GM12801 (cell line): ENCODE results near the gene EGFL7.

Source experiments
- TF ChIP-seq, protein P1 (sequence below): IDR thresholded peaks from one replicate; pipeline ENCODE4 v1.5.1; 2011; ENCODE audit warnings: control low read depth; ENCODE audit not compliant: insufficient read length; ENCODE audit errors: extremely low read depth

Gene EGFL7

DNA sequence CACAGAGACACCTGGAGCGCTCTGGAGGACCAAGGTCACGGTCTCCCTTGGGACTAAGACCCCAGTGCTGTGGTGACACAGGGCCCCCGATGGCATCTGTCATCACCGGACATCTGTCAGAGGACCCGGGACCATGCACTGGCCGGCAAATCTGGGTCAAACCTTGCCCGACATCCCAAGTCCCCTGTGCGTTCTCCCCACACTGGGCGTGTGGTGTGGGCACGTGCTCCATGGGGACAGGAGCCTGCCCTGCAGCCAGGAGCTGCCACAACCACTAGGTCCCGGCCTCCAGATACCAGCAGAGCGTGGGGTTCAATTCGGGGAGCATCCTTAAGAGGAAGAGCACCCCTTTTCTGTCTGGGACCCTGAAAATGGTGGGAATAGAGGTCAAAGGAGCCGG lies 21.0 kb downstream of the EGFL7 start:
- TF ChIP-seq, protein P1, sequence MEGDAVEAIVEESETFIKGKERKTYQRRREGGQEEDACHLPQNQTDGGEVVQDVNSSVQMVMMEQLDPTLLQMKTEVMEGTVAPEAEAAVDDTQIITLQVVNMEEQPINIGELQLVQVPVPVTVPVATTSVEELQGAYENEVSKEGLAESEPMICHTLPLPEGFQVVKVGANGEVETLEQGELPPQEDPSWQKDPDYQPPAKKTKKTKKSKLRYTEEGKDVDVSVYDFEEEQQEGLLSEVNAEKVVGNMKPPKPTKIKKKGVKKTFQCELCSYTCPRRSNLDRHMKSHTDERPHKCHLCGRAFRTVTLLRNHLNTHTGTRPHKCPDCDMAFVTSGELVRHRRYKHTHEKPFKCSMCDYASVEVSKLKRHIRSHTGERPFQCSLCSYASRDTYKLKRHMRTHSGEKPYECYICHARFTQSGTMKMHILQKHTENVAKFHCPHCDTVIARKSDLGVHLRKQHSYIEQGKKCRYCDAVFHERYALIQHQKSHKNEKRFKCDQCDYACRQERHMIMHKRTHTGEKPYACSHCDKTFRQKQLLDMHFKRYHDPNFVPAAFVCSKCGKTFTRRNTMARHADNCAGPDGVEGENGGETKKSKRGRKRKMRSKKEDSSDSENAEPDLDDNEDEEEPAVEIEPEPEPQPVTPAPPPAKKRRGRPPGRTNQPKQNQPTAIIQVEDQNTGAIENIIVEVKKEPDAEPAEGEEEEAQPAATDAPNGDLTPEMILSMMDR, result no peak

DNA sequence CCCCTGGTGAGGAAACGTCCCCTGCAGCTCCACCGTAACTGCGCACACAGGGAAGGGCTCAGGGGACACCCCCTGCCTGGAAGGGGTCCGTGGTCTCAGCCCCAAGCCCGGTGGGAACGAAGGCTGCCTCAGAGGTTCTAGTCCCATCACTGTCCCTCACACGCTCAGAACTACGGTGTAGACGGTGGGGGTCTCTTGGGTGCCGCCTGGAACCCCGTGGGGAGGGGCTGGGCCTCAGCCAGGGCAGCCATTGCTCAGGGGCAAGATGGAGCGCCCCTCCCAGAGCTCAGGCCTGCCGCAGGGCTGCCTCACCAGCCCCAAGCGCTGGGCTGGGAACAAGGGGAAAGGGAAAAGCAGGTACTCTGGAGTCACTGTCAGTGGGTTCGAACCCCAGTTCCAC lies 21.6 kb downstream of the EGFL7 start:
- TF ChIP-seq, protein P1, result no peak

DNA sequence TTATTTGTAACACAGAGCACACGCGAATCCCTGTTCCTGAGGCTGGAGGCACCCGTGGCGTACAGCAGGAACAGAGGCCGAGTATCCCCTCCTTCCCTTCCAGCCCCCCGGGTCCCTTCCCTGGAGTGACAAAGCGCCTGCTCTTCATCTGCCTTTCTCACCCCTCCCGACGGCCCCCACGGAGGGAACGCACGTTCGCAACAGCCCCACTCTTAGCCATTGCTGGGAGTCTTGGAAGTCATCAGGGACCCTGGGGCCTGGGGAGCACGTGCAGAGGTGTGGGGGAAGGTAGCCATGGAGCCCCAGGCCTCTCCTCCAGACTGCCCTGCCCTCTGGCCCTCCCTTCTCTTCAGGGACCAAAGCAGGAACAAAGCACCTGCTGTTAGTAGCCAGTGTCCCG lies 22.1 kb downstream of the EGFL7 start:
- TF ChIP-seq, protein P1, result no peak

DNA sequence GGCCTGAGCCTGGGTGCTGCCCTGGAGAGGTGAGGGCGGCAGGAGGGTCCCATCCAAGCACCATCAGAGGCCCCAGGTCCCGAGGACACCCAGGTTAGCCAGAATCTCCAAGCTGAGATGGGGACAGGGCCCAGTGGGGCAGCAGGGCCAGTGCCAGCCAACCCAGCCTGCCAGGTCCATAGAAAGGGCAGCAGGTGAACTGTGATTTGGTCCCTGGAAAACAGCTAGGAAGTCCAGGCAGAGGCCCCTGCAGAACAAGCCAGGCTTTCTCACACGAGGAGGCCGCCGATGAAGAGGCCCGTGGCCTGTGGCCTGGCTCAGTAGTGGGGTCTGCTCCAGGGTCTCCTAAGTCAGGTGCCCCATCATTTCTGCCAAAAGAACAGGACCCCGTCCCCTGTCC lies 22.5 kb downstream of the EGFL7 start:
- TF ChIP-seq, protein P1, result no peak

DNA sequence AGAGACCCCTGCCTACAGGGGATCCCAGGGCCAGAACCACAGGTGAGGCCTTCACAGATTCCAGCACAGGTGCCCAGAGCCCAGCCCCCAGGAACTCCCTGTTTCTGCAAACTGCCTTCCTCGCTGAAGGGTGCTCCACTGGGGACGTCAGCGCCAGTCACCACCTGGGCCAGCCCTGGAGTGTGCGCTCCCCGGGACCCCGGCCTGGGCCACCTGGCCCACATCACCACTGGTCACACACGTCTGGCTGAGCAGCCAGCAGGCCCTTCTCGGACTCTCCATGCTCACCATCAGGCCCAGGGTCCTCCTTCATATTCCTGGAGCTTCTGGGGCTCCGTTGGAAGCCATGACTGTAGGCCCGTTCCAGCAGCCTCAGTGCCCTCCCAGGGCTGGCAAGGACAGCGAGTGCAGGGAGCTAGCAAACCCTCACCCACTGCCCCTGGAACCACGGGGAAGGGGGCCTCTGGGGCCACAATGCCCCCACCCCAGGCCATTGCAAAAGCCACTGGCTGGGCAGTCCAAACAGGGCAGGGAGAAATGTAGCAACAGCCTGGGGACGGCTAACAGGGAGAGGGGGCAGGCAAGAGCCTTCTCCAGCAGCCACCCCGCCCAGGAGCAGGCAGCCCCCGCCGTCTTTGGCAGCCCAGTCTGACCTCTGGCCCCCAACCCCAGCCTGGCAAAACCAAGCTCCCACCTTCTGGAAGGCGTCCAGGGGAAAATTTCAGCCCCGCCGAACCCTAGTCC lies 23.2 kb downstream of the EGFL7 start:
- TF ChIP-seq, protein P1, result no peak

DNA sequence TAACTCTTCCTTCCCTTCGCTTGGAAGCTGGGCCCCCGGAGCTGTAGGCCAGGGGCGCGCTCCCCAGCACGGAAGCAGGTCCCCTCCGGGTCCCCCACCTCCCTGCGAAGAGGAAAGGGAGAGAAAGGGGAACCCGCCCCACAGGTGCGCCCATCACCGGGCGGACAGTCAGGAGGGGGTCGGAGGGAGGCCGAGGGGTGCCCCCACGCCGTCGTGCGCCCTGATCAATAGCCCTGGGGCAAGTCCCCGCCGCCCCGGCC lies 23.7 kb downstream of the EGFL7 start:
- TF ChIP-seq, protein P1, result no peak

DNA sequence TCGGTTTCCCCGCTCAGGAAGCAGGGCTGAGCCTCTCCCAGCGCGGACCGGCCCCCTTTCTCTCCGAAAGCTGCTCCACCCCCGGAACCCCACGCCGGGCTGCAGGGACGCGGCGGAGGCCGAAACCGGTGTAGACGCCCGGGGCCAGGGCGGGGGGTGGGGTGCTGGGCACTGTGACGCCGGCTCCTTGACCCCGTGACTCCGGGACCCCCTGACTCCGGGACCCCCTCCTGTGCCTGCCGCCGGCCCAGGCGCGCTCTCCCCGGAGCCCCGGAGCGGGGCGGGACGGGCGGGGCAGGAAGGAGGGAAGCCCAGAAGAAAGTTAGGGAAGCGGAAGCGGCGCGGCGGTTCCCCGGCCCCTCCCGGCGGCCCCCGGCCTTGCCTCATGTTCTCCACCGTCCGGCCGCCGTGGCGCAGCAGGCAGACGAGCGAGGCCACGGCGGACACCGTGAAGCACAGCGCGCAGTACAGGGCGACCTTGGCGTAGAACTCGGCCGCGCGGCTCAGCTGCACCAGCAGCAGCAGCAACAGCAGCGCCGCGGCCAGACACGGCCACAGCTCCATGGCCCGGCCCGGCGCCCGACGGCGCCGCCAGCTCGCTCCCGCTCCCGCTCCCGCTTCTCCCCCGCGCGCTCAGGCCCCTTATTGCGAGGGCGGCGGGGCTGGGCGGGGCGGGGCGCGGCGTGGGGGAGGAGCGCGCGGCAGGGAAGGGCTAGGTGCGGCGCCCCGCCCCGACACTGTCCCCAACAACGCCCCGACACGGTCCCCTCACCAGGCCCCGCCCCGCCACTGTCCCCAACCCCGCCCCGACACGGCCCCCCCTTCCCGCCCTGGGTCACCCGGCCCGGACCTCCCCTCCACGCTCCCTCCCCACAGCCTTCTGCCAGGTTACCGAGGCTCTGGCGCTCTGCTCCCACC lies 24.3 kb downstream of the EGFL7 start, which contains the start of gene AGPAT2:
Gene AGPAT2, minus strand, starts transcription at position 664 of the 918 bp plus-strand sequence. Its CDS starts 100 bp downstream, at position 564.
- TF ChIP-seq, protein P1, result no peak
